HG03457 (cell line): ENCODE data around the gene RAB7B.
"Not testable (repeated sequence)": the region's sequence is repeated elsewhere in the genome, so short reads cannot be mapped to it uniquely, and the experiment has no call there.

ENCODE experiments used
- ATAC-seq: cut with Tn5 transposase; IDR thresholded peaks from one replicate; pipeline ENCODE4 v1.9.1; 2021; ENCODE audit warnings: moderate number of reproducible peaks; ENCODE audit not compliant: unreplicated experiment

The RAB7B gene

DNA sequence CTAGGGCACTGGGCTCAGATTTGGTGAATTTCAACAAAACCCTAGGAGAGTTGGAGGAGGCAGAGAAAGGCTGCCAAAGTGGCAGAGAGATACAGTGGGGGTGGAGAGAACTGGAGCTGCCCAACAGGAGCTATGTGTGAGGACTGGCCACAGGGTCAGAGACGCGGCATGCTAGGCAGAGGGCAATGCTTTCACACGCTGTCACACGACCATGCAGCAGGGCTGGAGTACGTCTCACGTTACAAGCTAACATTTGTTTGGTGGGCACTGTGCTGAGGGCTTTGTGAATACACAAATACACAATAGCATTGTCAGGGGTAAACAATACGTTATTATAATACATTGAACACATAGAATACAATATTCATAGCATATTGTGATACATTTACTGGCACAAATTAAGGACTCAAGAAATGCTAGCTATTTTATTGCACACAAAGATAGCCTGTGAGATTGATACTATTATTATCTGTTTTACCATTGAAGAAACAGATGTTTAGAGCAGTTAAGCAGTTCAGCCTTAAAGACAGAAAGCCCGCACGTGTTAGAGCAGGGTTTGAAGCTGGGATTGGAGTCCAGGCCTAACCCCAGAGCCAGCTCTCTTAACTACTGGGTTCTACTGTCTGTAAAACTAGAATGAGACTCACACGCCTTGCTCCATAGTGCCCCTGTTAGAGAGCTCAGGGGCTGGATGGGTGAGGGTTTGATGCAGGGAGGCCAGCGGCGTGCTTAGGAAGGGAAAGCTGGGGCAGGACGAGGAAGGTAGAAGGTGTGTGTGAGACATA, 4.5 kb downstream of the RAB7B start:
- ATAC-seq = no peak

GRCh38 chr1:205996641-205997040, 6.6 kb downstream of the RAB7B start:
- ATAC-seq = not testable (repeated sequence)

DNA sequence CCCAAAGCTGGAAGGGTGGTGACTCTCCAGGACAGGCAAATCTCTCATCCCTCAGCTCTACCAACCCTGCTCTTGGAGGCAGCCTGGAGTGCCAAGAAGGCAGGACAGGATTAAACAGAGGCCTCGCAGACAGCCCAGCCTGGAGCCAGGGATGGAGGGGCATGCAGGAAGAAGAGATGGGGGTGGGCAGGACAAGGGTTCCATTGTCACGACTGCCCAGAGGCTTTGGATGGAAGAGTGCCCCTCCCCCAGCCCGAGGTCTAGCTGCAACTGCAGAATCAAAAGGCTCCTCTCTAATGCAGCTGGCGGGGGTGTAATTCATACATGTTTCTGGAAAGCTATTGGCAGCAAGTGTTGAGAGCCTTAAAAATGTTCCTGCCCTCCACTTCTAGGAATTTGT, 8.8 kb downstream of the RAB7B start:
- no peak for ATAC-seq

- ATAC-seq = no peak
Measured at GRCh38 chr1:205993068-205993467, 10.1 kb downstream of the RAB7B start.

GRCh38 chr1:205992218-205992882, 10.8 kb downstream of the RAB7B start:
- no peak for ATAC-seq

DNA sequence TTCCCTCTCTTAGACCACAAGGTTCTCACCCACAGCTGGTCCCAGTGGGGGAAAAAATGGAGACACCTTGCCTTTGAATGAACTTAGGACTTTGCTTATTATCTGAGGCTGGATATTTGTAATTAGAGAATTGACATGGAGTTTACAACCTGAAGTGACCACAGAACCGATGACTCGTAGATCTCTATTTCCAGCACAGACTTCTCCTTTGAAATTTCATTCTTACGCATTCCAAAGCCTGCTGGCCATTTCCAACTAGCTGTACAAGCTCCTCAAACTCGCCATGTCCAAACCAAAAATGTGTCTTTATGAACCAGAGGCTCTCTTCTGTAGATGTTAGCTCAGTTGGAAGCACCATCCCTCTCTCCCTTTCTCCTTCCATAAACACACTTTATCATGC, 12.0 kb downstream of the RAB7B start:
- no peak for ATAC-seq

GRCh38 chr1:205990226-205990625, 13.0 kb downstream of the RAB7B start:
- ATAC-seq = no peak

DNA sequence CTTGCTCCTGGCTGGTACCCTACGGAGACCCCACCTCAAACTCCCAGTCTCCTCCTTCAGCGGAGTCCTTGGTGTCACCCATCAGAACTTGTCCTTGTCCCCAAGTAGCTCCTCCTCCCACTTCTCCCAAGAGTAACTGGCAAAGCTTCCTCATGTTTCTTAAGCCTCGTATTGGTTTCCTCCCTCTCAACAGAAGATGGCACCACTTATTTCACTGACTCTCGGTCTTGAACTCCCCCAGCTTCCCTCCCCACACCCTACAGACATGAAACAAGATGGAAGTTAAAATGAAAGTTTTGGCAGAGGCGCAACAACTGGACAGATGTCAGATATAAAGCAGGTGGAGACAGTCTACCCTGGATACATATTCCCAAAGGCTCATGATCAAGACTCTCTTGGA, 13.4 kb downstream of the RAB7B start:
- ATAC-seq = no peak

- ATAC-seq = no peak
Measured at GRCh38 chr1:205988585-205988995, 14.6 kb downstream of the RAB7B start.

DNA sequence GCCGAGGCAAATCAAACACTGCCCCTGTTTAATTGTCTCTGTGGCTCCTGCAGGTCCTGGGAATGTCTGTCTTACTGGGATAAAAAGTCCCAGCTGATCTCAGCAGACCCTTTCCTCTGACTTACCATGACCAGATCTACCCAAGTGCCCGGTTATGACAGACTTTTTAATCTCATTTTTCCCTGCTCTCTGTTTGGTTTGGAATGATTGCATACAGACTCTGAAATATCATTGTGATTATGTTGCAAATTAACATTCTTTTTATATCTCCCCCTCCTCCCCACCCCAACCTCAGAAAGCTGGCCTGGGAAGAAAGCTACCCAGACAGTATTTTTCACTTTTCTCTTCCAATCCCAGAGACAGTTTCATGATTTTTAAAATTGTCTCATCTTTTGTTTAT, 16.3 kb downstream of the RAB7B start:
- ATAC-seq = no peak

GRCh38 chr1:205986292-205986691, 16.9 kb downstream of the RAB7B start:
- ATAC-seq = no peak

GRCh38 chr1:205985330-205986005, 17.7 kb downstream of the RAB7B start:
- ATAC-seq = no peak

DNA sequence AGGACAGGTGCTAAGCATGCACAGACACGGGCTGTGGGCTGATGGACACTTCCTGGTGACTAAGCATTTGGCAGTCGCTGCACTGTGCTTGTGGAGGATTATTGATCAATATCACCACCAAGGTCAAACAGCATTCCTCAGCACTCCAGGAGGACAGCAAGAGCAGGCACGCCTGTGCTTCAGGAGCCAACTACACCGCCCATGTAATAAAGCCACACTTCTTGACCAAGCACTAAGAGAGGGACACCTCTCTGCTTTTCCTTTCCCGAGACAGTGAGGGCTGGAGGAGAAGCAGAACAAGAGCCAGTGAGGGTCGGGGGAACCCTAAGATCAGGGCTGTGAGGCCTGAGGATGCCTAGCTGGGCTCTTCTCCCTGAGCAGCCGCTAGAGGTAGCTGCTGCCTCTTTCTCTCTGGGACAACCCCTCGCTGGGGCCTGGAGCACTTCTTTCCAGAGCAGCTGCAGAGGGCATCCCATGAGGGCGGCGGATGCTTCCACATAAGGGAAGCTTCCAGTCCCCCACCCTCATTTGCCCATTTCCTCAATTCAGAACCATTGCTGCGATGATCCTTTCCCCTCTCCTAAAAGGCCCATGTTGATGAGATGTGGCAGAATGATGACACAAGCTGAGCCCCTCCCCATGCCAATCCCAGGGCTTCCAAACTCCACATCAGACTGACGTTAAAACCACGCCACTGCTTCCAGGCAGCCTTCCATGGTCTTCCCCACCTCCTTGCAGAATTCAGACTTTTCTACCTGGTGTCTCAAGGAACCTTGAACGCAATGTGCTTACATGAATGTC, 19.1 kb downstream of the RAB7B start:
- no peak for ATAC-seq

DNA sequence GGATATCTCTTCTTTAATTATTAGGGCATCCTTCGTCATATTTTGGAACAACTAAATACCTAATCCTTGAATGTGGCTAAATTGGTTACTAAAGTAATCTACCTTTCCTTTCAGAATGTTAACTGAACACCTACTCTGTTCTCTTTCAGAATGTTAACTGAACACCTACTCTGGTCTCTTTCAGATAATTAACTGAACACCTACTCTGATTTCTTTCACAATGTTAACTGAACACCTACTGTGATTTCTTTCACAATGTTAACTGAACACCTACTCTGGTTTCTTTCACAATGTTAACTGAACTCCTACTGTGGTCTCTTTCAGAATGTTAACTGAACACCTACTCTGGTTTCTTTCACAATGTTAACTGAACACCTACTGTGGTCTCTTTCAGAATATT, 21.9 kb downstream of the RAB7B start:
- ATAC-seq = no peak

DNA sequence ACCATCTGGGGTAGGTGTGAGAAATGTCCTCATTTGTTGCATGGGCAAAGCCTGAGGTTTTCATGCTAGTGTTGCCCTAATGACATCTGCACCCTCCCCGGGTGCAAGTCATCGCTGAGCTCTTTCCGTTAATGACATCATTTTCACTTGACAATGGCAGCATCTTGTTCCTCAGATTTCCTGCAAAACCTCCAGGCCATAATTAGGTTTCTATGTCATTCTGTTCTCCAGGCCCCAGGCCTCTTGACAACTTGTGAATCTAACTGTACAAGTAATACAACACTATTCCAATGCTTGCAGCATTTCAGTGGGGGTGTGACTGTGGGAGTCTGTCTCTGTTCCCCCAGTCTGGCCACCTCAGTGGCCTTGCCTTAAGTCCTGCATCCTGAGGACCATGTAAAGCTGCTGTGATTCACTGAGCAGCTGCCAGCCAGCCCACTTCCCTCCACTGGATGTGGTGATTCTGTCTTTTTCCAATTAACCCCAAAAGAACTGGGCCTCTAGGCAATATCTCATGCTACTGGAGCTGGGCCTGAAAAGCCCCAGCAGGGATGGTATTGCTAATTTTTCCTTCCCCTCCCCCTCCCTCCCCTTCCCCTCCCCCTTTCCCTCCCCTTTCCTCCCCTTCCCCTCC, 22.8 kb downstream of the RAB7B start:
- no peak for ATAC-seq

DNA sequence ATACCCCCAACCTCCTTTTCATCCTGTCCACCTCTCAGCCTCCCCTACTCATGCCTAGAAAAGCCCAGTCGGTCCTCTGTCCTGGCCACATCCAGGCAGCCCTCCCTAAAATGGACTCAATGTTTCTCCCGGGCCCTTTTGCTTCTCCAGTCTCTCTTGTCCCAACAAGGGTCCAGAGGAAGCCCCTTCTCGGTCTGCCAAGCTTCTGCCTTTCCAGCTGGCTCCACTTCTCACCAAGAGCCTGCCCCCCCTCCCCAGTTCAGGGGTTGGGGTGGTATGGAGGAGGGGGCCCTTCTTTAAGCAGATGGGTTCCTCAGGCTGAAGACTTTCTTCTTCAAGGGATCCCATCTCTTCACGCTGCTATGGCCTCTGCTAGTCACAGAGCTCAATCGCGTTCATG, 23.9 kb downstream of the RAB7B start:
- ATAC-seq = no peak

DNA sequence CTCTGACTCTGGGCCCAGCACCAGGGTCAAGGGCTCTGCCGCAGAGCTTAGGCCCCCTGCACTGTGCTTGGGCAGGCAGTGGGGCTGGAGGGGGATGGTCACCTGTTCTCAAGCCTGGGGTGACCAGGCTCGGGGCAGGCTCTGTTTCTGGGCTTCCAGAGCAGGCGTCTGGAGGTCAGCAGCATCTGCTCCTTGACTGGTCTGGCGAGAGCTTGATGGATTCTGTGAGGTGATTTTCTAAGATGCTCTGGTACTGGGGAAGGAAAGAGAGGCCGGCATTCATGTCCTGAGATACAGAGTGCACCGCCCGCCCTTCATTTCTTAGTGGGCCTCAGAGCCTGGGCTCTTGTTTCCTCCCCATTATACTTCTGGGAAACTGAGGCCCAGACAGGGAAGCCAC, 24.5 kb downstream of the RAB7B start:
- no peak for ATAC-seq

GRCh38 chr1:205977402-205978014, 25.7 kb downstream of the RAB7B start:
- no peak for ATAC-seq

DNA sequence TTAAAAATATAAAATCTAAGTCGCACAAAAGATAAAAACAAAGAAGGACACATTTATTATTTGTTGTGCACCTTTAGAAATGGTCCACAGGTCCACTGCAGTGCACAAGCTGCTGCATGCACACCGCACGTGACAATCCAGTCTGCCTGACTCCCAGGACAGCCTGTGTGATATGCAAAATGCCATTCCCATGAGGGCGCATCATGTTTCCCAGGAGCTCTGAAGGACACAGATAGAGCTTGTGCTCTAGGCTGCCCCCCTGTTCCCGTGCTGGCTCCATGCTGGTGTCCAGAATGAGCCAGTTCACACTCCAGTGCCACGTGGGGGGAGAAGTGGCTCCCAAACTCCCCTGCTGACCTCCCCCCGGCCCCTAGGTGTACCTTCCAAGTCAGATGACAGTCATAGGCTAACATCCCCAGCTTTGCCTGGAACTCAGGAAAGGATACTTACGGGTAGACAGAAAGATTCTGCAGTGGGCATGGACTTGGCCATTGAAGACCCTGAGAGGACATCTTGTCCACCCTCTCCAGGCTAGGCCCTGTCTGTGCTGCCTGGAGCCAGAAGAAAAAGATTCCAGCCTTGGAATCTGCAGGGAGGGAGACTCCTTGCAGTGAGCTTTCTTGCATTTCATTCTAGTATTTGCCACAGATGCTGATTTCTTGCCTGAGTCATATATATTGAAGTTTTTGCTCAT, 26.3 kb downstream of the RAB7B start:
- ATAC-seq = no peak

DNA sequence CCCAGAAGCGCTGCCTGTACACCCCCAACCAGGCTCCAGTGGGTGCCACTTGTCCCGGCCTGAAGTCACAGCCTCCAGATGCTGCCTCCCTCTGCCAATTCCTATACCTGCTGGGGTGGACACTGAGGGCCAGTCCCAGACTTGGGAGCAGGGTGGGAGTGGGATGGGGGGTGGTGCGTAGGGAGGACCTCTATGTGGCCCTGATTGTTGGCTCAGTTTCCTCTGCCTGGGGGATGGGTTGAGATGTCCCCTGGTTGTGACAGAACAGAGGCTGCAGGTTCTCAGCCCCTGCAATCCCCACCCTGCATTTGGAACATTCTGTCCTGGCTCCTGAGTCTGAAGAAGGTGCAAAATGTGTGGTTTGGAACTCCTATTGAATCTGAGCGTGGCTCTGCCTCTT, 27.2 kb downstream of the RAB7B start:
- no peak for ATAC-seq
